GM21825 (cell line): Measurements from ENCODE around the gene HOXB4.

Source experiments
- ATAC-seq: cut with Tn5 transposase; IDR thresholded peaks from one replicate; pipeline ENCODE4 v1.9.1; 2021; ENCODE audit warnings: mild to moderate bottlenecking, moderate library complexity; ENCODE audit not compliant: unreplicated experiment

HOXB4 gene

GRCh38 chr17:48549914-48550501 lies 28.1 kb downstream of the HOXB4 start:
- ATAC-seq, result no peak

GRCh38 chr17:48549281-48549630 lies 28.9 kb downstream of the HOXB4 start:
- ATAC-seq, result no peak

- ATAC-seq, result no peak
Measured at GRCh38 chr17:48548523-48549280, 29.4 kb downstream of the HOXB4 start.

- ATAC-seq, result no peak
Measured at GRCh38 chr17:48547808-48548522, 30.2 kb downstream of the HOXB4 start.

GRCh38 chr17:48546924-48547807 lies 31.0 kb downstream of the HOXB4 start:
- ATAC-seq, result no peak

GRCh38 chr17:48546137-48546923 lies 31.8 kb downstream of the HOXB4 start:
- ATAC-seq, result no peak

- ATAC-seq, result no peak
Measured at GRCh38 chr17:48545539-48545938, 32.6 kb downstream of the HOXB4 start.

- no peak for ATAC-seq
Measured at GRCh38 chr17:48545022-48545375, 33.2 kb downstream of the HOXB4 start, which contains the start of gene HOXB2. HOXB2 (minus strand) TSS chr17:48545109; CDS start chr17:48544911, 198 bp downstream.

- ATAC-seq, result no peak
Measured at GRCh38 chr17:48544349-48545021, 33.7 kb downstream of the HOXB4 start.

- peak; percentile 17 for ATAC-seq
Measured at GRCh38 chr17:48543854-48544348, 34.2 kb downstream of the HOXB4 start.

GRCh38 chr17:48543107-48543853 lies 34.9 kb downstream of the HOXB4 start:
- peak; percentile 40 for ATAC-seq

GRCh38 chr17:48542698-48543106 lies 35.4 kb downstream of the HOXB4 start:
- peak; percentile 11 for ATAC-seq

- ATAC-seq, result no peak
Measured at GRCh38 chr17:48542114-48542656, 36.0 kb downstream of the HOXB4 start.

- ATAC-seq, result no peak
Measured at GRCh38 chr17:48541577-48542113, 36.5 kb downstream of the HOXB4 start.

- ATAC-seq, result no peak
Measured at GRCh38 chr17:48541036-48541576, 37.0 kb downstream of the HOXB4 start.

GRCh38 chr17:48540213-48540612 lies 37.9 kb downstream of the HOXB4 start:
- ATAC-seq, result no peak

GRCh38 chr17:48539177-48539576 lies 39.0 kb downstream of the HOXB4 start:
- ATAC-seq, result no peak

GRCh38 chr17:48537316-48537715 lies 40.8 kb downstream of the HOXB4 start:
- ATAC-seq, result no peak
